SK-N-MC (cell line): Measurements from ENCODE around the gene CXCL10.

Experiments
- EZH2 ChIP-seq: fragments of 200-600 bp; sonication (generic); IDR thresholded peaks from one replicate; pipeline ENCODE4 v1.6.1; 2017; ENCODE audit warnings: antibody characterized with exemption
- POLR2AphosphoS5 ChIP-seq: IDR thresholded peaks from 2 replicates; pipeline ENCODE4 v1.6.1; 2012; ENCODE audit warnings: mild to moderate bottlenecking, low read depth, low read length, borderline replicate concordance

- TF ChIP-seq EZH2 (no peak), POLR2AphosphoS5 (no peak)
Observed at GRCh38 chr4:76035799-76036380, 12.6 kb upstream of the CXCL10 start, which contains the start of gene CXCL11.
